Uterus (tissue), 4 donors: ENCODE data around the gene TSTD1. TPM values are rescaled to one million over a fixed set of nuclear protein-coding genes. Genes with fewer than 3 reads are reported as not detected.
"Not testable (repeated sequence)": the region's sequence is repeated elsewhere in the genome, so short reads cannot be mapped to it uniquely, and the experiment has no call there.

Source experiments
- DNase-seq, 2 donors: peaks; one replicate each; pipeline ENCODE4 v3.0.0-alpha.2; 2019 to 2020
- H3K27ac ChIP-seq, 2 donors: fragments of 200-600 bp; sonication (generic); 1 replicate in 1 of 2; 2 replicates in 1 of 2; pipeline ENCODE4 v1.5.1; 2016 to 2018
- H3K27me3 ChIP-seq, 2 donors: fragments of 200-600 bp; sonication (generic); one replicate each; pipeline ENCODE4 v1.5.1; 2018 to 2019; ENCODE audit warnings: control low read depth in 1 of 2
- H3K36me3 ChIP-seq, 2 donors: fragments of 200-600 bp; sonication (generic); one replicate each; pipeline ENCODE4 v1.5.1; 2019; ENCODE audit warnings: control low read depth in 1 of 2
- H3K4me1 ChIP-seq, 2 donors: fragments of 200-600 bp; sonication (generic); one replicate each; pipeline ENCODE4 v1.5.1; 2018 to 2019; ENCODE audit warnings: control low read depth in 1 of 2
- H3K4me3 ChIP-seq, 2 donors: fragments of 200-600 bp; sonication (generic); 1 replicate in 1 of 2; 2 replicates in 1 of 2; pipeline ENCODE4 v1.5.1; 2018 to 2019; ENCODE audit warnings: mild to moderate bottlenecking in 1 of 2
- H3K9me3 ChIP-seq, 2 donors: fragments of 200-600 bp; sonication (generic); one replicate each; pipeline ENCODE4 v1.5.1; 2019; ENCODE audit warnings: control low read depth in 1 of 2
- POLR2A ChIP-seq, 2 donors: fragments of 450-650 bp; IDR thresholded peaks; one replicate each; pipeline ENCODE4 v1.6.1; 2016; ENCODE audit warnings: antibody characterized with exemption in 2 of 2, mild to moderate bottlenecking in 1 of 2, moderate library complexity in 1 of 2
- intact Hi-C: fragments of 100-400 bp; cut with DNase I; formaldehyde crosslinking; loops from one replicate; pipeline ENCODE4 v1.15.1; 2023; ENCODE audit warnings: low total_unique reads
- total RNA-seq, 4 donors: library from RNA; depleted of rRNA in 3 of 4; stranded (reverse); fragments of >200 nt in 3 of 4; gene quantifications; one replicate each; pipeline versions ENCODE4 v1.1.0 to v1.2.4, GENCODE V29; 2014 to 2023
- TF ChIP-seq, protein P1 (sequence below), 4 experiments: fragments of 200-600 bp in 2 of 4; fragments of 450-650 bp in 2 of 4; sonication (generic) in 2 of 4; IDR thresholded peaks; one replicate each; pipeline ENCODE4 v1.5.1; 2016 to 2019; ENCODE audit warnings: antibody characterized with exemption in 4 of 4, mild to moderate bottlenecking in 2 of 4, moderate library complexity in 1 of 4
- donor health status: DM: yes; HTN: yes; CAD: no.

TSTD1 gene
- total RNA-seq, 4 donors from 2014 or later, result 5.6 to 20.3 TPM; not detected in 2

DNA sequence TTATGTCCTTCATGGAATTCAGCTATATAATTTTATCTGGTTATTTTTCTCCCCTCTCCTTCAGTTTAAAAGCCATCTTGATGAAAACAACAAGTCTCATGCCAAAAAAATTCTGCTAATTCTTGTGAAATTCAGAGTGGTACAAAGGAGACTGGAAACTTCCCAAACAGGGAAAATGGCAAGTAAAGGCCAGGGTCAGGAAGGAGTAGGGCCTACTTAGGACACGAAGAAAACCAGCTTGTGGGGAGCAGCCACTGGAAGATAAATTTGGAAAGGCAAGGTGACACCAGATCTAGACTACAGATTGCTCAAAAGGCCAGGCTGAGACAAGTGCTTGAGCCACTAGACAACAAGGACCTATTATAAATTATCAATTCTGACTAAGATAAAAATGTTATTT lies 6.4 kb downstream of the TSTD1 start:
- intact Hi-C loops, result no loop called here
- H3K4me1 ChIP-seq, result no peaks in the 10 kb centered on the region
- H3K27me3 ChIP-seq, result no peaks in the 10 kb centered on the region
- no peaks in the 10 kb centered on the region for H3K9me3 ChIP-seq
- H3K27ac ChIP-seq, result no peak overlapping the region
- no peak overlapping the region for H3K4me3 ChIP-seq
- TF ChIP-seq, protein P1, sequence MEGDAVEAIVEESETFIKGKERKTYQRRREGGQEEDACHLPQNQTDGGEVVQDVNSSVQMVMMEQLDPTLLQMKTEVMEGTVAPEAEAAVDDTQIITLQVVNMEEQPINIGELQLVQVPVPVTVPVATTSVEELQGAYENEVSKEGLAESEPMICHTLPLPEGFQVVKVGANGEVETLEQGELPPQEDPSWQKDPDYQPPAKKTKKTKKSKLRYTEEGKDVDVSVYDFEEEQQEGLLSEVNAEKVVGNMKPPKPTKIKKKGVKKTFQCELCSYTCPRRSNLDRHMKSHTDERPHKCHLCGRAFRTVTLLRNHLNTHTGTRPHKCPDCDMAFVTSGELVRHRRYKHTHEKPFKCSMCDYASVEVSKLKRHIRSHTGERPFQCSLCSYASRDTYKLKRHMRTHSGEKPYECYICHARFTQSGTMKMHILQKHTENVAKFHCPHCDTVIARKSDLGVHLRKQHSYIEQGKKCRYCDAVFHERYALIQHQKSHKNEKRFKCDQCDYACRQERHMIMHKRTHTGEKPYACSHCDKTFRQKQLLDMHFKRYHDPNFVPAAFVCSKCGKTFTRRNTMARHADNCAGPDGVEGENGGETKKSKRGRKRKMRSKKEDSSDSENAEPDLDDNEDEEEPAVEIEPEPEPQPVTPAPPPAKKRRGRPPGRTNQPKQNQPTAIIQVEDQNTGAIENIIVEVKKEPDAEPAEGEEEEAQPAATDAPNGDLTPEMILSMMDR (IDR thresholded peaks at IDR 0.05), result no peak
- no peak for TF ChIP-seq POLR2A (IDR thresholded peaks at IDR 0.05)
- no peak for DNase-seq
- no peaks in the 10 kb centered on the region for H3K36me3 ChIP-seq

- intact Hi-C loops, result no loop called here
- no peak overlapping the region for H3K27ac ChIP-seq
- no peak overlapping the region for H3K4me3 ChIP-seq
- TF ChIP-seq, protein P1 (IDR thresholded peaks at IDR 0.05), result no peak
- TF ChIP-seq POLR2A (IDR thresholded peaks at IDR 0.05), result no peak
- no peaks in the 10 kb centered on the region for H3K36me3 ChIP-seq
- no peak for DNase-seq
- no peaks in the 10 kb centered on the region for H3K27me3 ChIP-seq
- H3K9me3 ChIP-seq, result no peaks in the 10 kb centered on the region
- no peaks in the 10 kb centered on the region for H3K4me1 ChIP-seq
Observed at GRCh38 chr1:161031874-161032273, 6.9 kb downstream of the TSTD1 start.

DNA sequence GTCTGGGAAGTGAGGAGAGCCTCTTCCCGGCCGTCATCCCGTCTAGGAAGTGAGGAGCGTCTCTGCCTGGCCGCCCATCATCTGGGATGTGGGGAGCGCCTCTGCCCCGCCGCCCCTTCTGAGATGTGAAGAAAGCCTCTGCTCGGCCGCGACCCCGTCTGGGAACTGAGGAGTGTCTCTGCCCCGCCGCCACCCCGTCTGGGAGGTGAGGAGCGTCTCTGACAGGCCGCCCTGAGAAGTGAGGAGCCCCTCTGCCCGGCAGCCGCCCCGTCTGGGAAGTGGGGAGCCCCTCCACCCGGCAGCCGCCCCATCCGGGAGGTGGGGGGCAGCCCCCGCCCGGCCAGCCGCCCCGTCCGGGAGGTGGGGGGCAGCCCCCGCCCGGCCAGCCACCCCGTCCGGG lies 9.3 kb downstream of the TSTD1 start:
- H3K4me1 ChIP-seq, intact Hi-C loops, DNase-seq, H3K36me3 ChIP-seq, H3K4me3 ChIP-seq, H3K27ac ChIP-seq, H3K9me3 ChIP-seq, H3K27me3 ChIP-seq: not testable (repeated sequence)

DNA sequence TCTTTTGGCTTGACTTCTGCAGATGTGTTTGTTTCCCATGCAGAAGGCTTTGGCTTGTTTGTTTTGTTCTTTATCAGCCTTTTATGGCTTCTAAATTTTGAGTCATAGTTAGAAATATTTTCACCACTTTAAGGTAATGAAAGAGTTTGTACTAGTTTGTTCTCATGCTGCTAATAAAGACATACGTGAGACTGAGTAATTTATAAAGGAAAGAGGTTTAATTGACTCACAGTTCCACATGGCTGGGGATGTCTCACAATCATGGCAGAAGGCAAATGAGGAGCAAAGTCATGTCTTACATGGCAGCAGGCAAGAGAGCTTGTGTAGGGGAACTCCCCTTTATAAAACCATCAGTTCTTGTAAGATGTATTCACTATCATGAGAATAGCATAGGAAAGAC lies 11.8 kb downstream of the TSTD1 start:
- intact Hi-C loops, H3K27me3 ChIP-seq, DNase-seq, H3K27ac ChIP-seq, H3K9me3 ChIP-seq, H3K36me3 ChIP-seq, H3K4me3 ChIP-seq, H3K4me1 ChIP-seq: not testable (repeated sequence)

GRCh38 chr1:161022432-161022831 lies 16.3 kb downstream of the TSTD1 start:
- H3K27me3 ChIP-seq, H3K9me3 ChIP-seq, intact Hi-C loops, H3K4me1 ChIP-seq, DNase-seq, H3K4me3 ChIP-seq, H3K27ac ChIP-seq, H3K36me3 ChIP-seq: not testable (repeated sequence)

DNA sequence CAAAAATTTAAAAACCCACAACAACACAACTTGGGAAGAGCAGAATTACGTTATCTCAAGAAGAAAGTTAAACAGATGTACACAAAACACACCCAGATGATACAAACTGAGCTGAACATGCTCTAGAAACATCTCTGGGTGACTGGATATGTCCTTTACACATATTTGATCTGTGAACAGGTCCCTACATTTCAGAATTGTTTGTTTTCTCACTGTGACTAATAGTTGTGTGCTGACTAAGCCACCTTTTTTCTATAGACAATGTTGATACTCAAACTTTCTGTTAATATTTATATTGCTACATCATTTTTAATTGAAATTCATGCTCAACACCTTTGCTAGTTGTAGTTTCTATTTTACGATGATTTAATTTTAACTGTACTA lies 16.8 kb downstream of the TSTD1 start:
- Histone ChIP-seq H3K27ac (no peak overlapping the region), H3K27me3 (peaks cover 0 to 5% of the 10 kb centered on the region in 2 donors), H3K4me1 (peaks cover 0 to 4% of the 10 kb centered on the region in 2 donors), H3K9me3 (no peaks in the 10 kb centered on the region), H3K36me3 (no peaks in the 10 kb centered on the region), H3K4me3 (no peak overlapping the region)
- no peak for DNase-seq
- TF ChIP-seq POLR2A (IDR thresholded peaks at IDR 0.05), result no peak
- TF ChIP-seq, protein P1 (IDR thresholded peaks at IDR 0.05), result no peak
- intact Hi-C loops, result no loop called here
